A375 (cell line): ENCODE measurements around the gene KRTAP4-7. TPM values are rescaled to one million over a fixed set of nuclear protein-coding genes. Genes with fewer than 3 reads are reported as not detected.

Experiments used
- total RNA-seq: library from RNA; depleted of rRNA; stranded (reverse); fragments of >200 nt; shearing (Covaris generic); gene quantifications from 2 replicates; pipeline ENCODE4 v1.2.3, GENCODE V29; 2014; rRNA removed

The KRTAP4-7 gene
- total RNA-seq = not detected in 2 replicates

GRCh38 chr17:41084100-41084856 is at the start of gene KRTAP4-7:
Gene KRTAP4-7 (plus strand): TSS chr17:41084150. CDS start chr17:41084207, 57 bp downstream.

DNA sequence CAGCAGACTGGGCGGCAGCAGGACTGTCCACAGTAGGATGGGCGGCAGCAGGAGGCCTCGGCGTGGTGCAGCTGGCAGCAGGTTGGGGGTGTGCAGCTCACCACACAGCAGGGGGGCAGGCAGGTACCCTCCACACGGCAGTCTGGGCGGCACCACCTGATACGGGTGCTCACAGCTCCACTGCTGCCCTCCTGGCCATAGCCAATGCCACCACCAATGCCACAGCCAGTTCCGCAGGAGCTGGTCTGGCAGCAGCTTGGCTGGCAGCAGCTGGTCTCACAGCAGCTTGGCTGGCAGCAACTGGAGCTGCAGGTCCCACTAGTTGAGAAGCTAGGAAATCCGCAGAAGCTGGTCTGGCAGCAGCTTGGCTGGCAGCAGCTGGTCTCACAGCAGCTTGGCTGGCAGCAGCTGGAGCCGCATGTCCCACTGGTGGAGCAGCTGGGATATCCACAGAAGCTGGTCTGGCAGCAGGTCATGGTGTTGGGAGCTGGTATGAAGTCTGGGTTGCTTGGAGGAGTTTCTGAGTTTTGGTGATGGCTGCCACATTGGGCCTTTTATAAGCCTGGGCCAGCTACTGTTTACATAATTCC is 49.5 kb upstream of the KRTAP4-7 start, which contains the start of gene KRTAP1-3:
TSS of gene KRTAP1-3 (minus strand) at position 529 of the 590 bp plus-strand sequence. CDS start at position 476, 53 bp downstream.

DNA sequence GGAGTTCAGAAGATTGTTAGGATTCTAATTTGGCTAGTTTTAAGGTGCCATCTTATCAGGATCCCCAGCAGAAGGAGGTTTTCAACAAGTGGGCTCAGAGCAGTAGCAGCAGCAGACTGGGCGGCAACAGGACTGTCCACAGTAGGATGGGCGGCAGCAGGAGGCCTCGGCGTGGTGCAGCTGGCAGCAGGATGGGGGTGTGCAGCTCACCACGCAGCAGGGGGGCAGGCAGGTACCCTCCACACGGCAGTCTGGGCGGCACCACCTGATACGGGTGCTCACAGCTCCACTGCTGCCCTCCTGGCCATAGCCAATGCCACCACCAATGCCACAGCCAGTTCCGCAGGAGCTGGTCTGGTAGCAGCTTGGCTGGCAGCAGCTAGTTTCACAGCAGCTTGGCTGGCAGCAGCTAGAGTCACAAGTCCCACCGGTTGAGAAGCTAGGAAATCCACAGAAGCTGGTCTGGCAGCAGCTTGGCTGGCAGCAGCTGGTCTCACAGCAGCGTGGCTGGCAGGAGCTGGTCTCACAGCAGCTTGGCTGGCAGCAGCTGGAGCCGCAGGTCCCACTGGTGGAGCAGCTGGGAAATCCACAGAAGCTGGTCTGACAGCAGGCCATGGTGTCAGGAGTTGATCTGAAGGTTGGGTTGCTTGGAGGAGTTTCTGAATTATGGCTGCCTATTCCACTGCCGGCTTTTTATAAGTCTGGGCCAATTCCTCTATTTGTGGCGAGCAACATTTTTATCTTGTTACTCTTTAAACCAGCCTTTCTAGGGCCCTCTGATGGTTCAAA is 43.0 kb upstream of the KRTAP4-7 start, which contains the start of gene KRTAP1-1:
TSS of gene KRTAP1-1 (minus strand) at position 668 of the 789 bp plus-strand sequence. CDS start at position 615, 53 bp downstream.

DNA sequence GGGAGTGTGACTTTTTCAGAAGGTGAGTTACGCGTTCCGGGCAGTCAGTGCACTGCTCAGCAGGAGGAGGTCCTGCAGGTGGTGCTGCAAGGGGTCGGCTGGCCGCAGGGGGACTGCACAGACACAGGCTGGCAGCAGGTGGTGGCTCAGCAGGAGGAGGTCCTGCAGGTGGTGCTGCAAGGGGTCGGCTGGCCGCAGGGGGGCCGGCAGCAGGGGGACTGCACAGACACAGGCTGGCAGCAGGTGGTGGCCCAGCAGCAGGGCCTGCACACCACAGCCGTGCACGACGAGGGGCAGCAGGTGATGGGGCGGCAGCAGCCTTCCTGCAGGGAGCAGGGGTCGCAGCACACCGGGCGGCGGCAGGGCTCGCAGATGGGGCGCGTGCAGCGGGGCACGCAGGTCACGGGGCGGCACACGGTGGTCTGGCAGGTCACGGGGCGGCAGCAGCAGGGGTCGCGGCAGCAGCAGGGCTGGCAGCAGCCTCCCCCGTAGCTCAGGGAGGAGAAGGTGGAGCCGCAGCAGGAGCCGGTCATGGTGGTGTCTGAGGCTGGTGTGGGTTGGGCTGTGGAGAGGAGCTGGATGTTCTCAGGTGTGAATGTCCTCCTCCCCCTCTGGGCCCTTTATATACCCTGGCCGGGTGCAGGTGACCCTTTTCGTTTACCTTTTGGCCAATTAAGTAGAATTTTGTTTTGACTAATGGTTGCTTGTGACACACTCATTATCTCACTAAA is 37.0 kb upstream of the KRTAP4-7 start, which contains the start of gene KRTAP2-1:
TSS of gene KRTAP2-1 (minus strand) at position 582 of the 731 bp plus-strand sequence. CDS start at position 533, 49 bp downstream.

GRCh38 chr17:41055130-41055529 is 28.8 kb upstream of the KRTAP4-7 start, which contains the start of gene KRTAP2-2:
Gene KRTAP2-2 (minus strand): TSS chr17:41055230. CDS start chr17:41055211, 19 bp downstream.

DNA sequence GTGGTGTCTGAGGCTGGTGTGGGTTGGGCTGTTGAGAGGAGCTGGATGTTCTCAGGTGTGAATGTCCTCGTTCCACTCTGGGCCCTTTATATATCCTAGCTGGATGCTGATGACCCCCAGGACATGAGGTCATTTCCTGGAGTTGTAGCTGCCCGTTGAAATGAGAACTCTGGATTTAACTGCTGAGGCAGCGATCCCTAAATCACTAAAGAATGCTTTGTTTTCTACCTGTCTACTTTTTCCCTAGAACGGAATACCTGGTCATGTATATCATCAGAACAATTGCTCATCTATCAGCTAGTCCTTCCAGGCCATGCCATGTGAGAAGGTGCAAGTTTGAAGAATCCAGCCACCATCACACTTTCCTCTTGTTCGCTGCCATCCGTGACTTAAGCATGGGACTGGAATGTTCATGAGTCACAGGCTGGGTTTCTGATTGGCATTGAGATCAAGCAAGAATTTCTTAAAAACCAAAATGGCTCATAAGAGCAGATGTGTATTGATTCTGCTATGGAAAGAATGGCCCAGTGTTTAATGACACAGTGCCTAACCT is 23.8 kb upstream of the KRTAP4-7 start, which contains the start of gene KRTAP2-3:
TSS of gene KRTAP2-3 (minus strand) at position 63 of the 553 bp plus-strand sequence. CDS start 64 bp downstream, outside the sequence.

GRCh38 chr17:41065829-41066624 is 17.9 kb upstream of the KRTAP4-7 start, which contains the start of gene KRTAP2-4:
Gene KRTAP2-4 (minus strand): TSS chr17:41065879. CDS start chr17:41065845, 34 bp downstream.

DNA sequence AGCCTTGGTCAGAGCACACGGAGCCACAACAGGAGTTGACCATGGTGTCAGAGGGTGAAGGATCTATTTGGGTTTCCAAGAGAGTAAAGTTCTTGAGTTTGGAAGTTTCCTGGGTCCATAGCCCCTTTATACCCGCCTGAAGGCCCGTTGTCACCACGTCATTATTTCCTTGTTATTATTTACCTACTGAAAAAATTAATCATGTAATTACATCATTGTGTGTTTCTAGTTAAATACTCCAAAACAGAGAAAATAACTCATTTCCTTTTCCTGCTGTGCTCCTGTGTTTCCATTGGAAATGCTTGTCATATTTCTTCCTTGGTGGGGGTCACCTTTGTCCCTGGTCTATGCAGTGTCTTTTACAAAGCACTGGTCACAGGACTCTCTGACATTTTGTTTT is 14.1 kb downstream of the KRTAP4-7 start, which contains the start of gene KRTAP4-8:
TSS of gene KRTAP4-8 (minus strand) at position 101 of the 400 bp plus-strand sequence. CDS start at position 43, 58 bp downstream.

DNA sequence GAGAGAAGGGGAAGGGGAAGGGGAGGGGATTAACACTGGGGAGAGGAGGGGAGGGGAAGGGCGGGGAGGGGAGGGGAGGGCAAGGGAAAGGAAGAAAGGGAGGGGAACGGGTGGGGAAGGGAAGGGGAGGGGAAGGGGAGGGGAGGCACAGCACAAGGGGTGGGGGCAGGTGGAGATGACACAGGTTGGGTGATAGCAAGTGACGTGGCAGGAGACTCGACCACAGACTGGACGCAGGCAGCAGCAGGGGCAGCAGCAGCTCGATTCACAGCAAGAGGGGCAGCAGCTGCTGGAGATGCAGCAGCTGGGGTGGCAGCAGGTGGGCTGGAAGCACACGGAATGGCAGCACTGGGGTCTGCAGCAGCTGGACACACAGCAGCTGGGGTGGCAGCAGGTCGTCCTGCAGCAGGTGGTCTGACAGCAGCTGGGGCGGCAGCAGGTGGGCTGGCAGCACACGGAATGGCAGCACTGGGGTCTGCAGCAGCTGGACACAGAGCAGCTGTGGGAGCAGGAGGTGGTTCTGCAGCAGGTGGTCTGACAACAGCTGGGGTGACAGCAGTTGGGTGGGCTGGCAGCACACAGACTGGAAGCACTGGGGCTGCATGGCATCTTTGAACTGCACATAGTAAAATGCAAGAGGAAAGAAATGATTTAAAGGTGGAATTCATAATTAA is 17.8 kb downstream of the KRTAP4-7 start, which contains the start of gene KRTAP4-16:
TSS of gene KRTAP4-16 (minus strand) at position 624 of the 674 bp plus-strand sequence. CDS start at position 624, 0 bp downstream.

DNA sequence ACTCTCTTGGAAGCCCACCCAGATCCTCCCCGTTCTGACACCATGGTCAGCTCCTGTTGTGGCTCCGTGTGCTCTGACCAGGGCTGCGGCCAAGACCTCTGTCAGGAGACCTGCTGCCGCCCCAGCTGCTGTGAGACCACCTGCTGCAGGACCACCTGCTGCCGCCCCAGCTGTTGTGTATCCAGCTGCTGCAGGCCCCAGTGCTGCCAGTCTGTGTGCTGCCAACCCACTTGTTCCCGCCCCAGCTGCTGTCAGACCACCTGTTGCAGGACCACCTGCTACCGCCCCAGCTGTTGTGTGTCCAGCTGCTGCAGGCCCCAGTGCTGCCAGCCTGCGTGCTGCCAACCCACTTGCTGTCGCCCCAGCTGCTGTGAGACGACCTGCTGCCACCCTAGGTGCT is 21.4 kb downstream of the KRTAP4-7 start, which contains the start of gene KRTAP4-9:
TSS of gene KRTAP4-9 (plus strand) at position 43 of the 400 bp plus-strand sequence. CDS start at position 43, 0 bp downstream.

GRCh38 chr17:41117846-41118386 is 34.0 kb downstream of the KRTAP4-7 start, which contains the start of gene KRTAP4-11:
Gene KRTAP4-11 (minus strand): TSS chr17:41118373. CDS start chr17:41118315, 58 bp downstream.

DNA sequence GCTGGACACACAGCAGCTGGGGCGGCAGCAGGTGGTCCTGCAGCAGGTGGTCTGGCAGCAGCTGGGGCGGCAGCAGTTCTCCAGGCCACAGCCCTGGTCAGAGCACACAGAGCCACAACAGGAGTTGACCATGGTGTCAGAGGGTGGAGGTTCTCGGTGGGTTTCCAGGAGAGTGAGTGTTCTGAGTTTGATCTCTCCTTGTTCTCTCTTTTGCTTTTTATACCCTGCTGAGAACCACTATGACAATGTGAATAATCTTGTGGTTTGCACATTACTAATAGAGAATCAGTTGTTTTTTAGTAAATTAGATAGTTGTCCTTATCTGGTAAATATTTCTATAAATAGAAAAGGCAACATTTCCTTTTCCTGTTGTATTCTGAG is 40.0 kb downstream of the KRTAP4-7 start, which contains the start of gene KRTAP4-12:
TSS of gene KRTAP4-12 (minus strand) at position 192 of the 381 bp plus-strand sequence. CDS start at position 132, 60 bp downstream.

Other genes starting within 250 kb of the KRTAP4-7 start
- 1.6 and 3.4 TPM in 2 replicates for gene KRT12, start 216.9 kb upstream of the KRTAP4-7 start, total RNA-seq
- 0.08 TPM in 1 of 2 replicates, not detected in the other for gene KRT20, start 198.9 kb upstream of the KRTAP4-7 start, total RNA-seq
- gene KRT23, start 146.5 kb upstream of the KRTAP4-7 start, total RNA-seq = 0.08 TPM in 1 of 2 replicates, not detected in the other
- gene KRT39, start 117.2 kb upstream of the KRTAP4-7 start, total RNA-seq = not detected in 2 replicates
- not detected in 2 replicates for gene KRT40, start 99.8 kb upstream of the KRTAP4-7 start, total RNA-seq
- gene KRTAP3-3, start 90.0 kb upstream of the KRTAP4-7 start, total RNA-seq = not detected in 2 replicates
- gene KRTAP3-2, start 84.2 kb upstream of the KRTAP4-7 start, total RNA-seq = not detected in 2 replicates
- gene KRTAP3-1, start 75.0 kb upstream of the KRTAP4-7 start, total RNA-seq = not detected in 2 replicates
- not detected in 2 replicates for gene KRTAP1-5, start 56.9 kb upstream of the KRTAP4-7 start, total RNA-seq
- not detected in 2 replicates for gene KRTAP1-4, start 54.0 kb upstream of the KRTAP4-7 start, total RNA-seq
- not detected in 2 replicates for gene KRTAP1-3, start 49.3 kb upstream of the KRTAP4-7 start, total RNA-seq
- not detected in 2 replicates for gene KRTAP1-1, start 42.7 kb upstream of the KRTAP4-7 start, total RNA-seq
- gene KRTAP2-1, start 36.8 kb upstream of the KRTAP4-7 start, total RNA-seq = not detected in 2 replicates
- not detected in 2 replicates for gene KRTAP2-2, start 28.9 kb upstream of the KRTAP4-7 start, total RNA-seq
- 0.29 TPM in 1 of 2 replicates, not detected in the other for gene KRTAP2-3, start 24.0 kb upstream of the KRTAP4-7 start, total RNA-seq
- gene KRTAP2-4, start 18.3 kb upstream of the KRTAP4-7 start, total RNA-seq = not detected in 2 replicates
- gene KRTAP4-8, start 14.0 kb downstream of the KRTAP4-7 start, total RNA-seq = not detected in 2 replicates
- not detected in 2 replicates for gene KRTAP4-16, start 18.1 kb downstream of the KRTAP4-7 start, total RNA-seq
- gene KRTAP4-9, start 21.2 kb downstream of the KRTAP4-7 start, total RNA-seq = not detected in 2 replicates
- not detected in 2 replicates for gene KRTAP4-11, start 34.2 kb downstream of the KRTAP4-7 start, total RNA-seq
- gene KRTAP4-12, start 40.0 kb downstream of the KRTAP4-7 start, total RNA-seq = not detected in 2 replicates
- not detected in 2 replicates for gene KRTAP4-6, start 56.4 kb downstream of the KRTAP4-7 start, total RNA-seq
- not detected in 2 replicates for gene KRTAP4-5, start 65.7 kb downstream of the KRTAP4-7 start, total RNA-seq
- gene KRTAP4-4, start 76.6 kb downstream of the KRTAP4-7 start, total RNA-seq = not detected in 2 replicates
- not detected in 2 replicates for gene KRTAP4-3, start 84.1 kb downstream of the KRTAP4-7 start, total RNA-seq
- not detected in 2 replicates for gene KRTAP4-2, start 94.1 kb downstream of the KRTAP4-7 start, total RNA-seq
- gene KRTAP4-1, start 100.8 kb downstream of the KRTAP4-7 start, total RNA-seq = not detected in 2 replicates
- gene KRTAP9-1, start 105.7 kb downstream of the KRTAP4-7 start, total RNA-seq = not detected in 2 replicates
- not detected in 2 replicates for gene KRTAP9-2, start 142.5 kb downstream of the KRTAP4-7 start, total RNA-seq
- gene KRTAP9-3, start 148.3 kb downstream of the KRTAP4-7 start, total RNA-seq = not detected in 2 replicates
- not detected in 2 replicates for gene KRTAP9-8, start 153.8 kb downstream of the KRTAP4-7 start, total RNA-seq
- not detected in 2 replicates for gene KRTAP9-4, start 165.5 kb downstream of the KRTAP4-7 start, total RNA-seq
- gene KRTAP9-9, start 171.2 kb downstream of the KRTAP4-7 start, total RNA-seq = not detected in 2 replicates
- not detected in 2 replicates for gene KRTAP9-6, start 181.2 kb downstream of the KRTAP4-7 start, total RNA-seq
- not detected in 2 replicates for gene KRTAP9-7, start 191.5 kb downstream of the KRTAP4-7 start, total RNA-seq
- gene KRTAP29-1, start 218.7 kb downstream of the KRTAP4-7 start, total RNA-seq = not detected in 2 replicates
- not detected in 2 replicates for gene KRTAP16-1, start 225.2 kb downstream of the KRTAP4-7 start, total RNA-seq
- not detected in 2 replicates for gene KRTAP17-1, start 231.6 kb downstream of the KRTAP4-7 start, total RNA-seq